Ishikawa (cell line): Measurements from ENCODE around the gene MEIS1.

Source experiments
- CEBPB ChIP-seq: IDR thresholded peaks from 2 replicates; pipeline ENCODE4 v1.6.1; 2012
- CREB1 ChIP-seq: IDR thresholded peaks from 2 replicates; pipeline ENCODE4 v1.6.1; 2012; ENCODE audit warnings: low read depth
- EGR1 ChIP-seq: IDR thresholded peaks from 2 replicates; pipeline ENCODE4 v1.6.1; 2012
- EP300 ChIP-seq: IDR thresholded peaks from 2 replicates; pipeline ENCODE4 v1.6.1; 2012; ENCODE audit warnings: borderline replicate concordance
- FOXM1 ChIP-seq: IDR thresholded peaks from 2 replicates; pipeline ENCODE4 v1.6.1; 2012; ENCODE audit warnings: low read depth, borderline replicate concordance
- MAX ChIP-seq: IDR thresholded peaks from 2 replicates; pipeline ENCODE4 v1.6.1; 2012
- NFIC ChIP-seq: IDR thresholded peaks from 2 replicates; pipeline ENCODE4 v1.6.1; 2012
- RAD21 ChIP-seq: IDR thresholded peaks from 2 replicates; pipeline ENCODE4 v1.6.1; 2012; ENCODE audit warnings: low read depth
- REST ChIP-seq: IDR thresholded peaks from 2 replicates; pipeline ENCODE4 v1.6.1; 2012; ENCODE audit warnings: low read depth, mild to moderate bottlenecking
- TAF1 ChIP-seq: IDR thresholded peaks from 2 replicates; pipeline ENCODE4 v1.6.1; 2012; ENCODE audit warnings: low read depth, mild to moderate bottlenecking
- TCF12 ChIP-seq: IDR thresholded peaks from 2 replicates; pipeline ENCODE4 v1.6.1; 2012; ENCODE audit warnings: low read depth
- TEAD4 ChIP-seq: IDR thresholded peaks from 2 replicates; pipeline ENCODE4 v1.6.1; 2012
- USF1 ChIP-seq: IDR thresholded peaks from 2 replicates; pipeline ENCODE4 v1.6.1; 2012
- YY1 ChIP-seq: IDR thresholded peaks from 2 replicates; pipeline ENCODE4 v1.6.1; 2012; ENCODE audit warnings: low read depth
- ZBTB7A ChIP-seq: IDR thresholded peaks from 2 replicates; pipeline ENCODE4 v1.6.1; 2012; ENCODE audit warnings: low read depth

The MEIS1 gene

GRCh38 chr2:66461664-66462500, 27.0 kb downstream of the MEIS1 start:
- TF ChIP-seq TCF12 (no peak), NFIC (no peak), YY1 (no peak), RAD21 (no peak), MAX (no peak), TAF1 (no peak), EP300 (no peak), CEBPB (no peak), USF1 (no peak), FOXM1 (no peak), ZBTB7A (no peak), REST (no peak), CREB1 (no peak), TEAD4 (no peak), EGR1 (no peak)

- TF ChIP-seq RAD21 (no peak), EP300 (no peak), FOXM1 (no peak), CEBPB (no peak), MAX (no peak), YY1 (no peak), CREB1 (no peak), TCF12 (no peak)
Observed at GRCh38 chr2:66462501-66462825, 27.5 kb downstream of the MEIS1 start.

GRCh38 chr2:66463206-66463755, 28.4 kb downstream of the MEIS1 start:
- TF ChIP-seq EP300 (no peak), NFIC (no peak), CREB1 (no peak), FOXM1 (no peak), TAF1 (no peak), REST (no peak), USF1 (no peak), RAD21 (no peak), CEBPB (no peak), MAX (no peak), TEAD4 (no peak), TCF12 (no peak), EGR1 (no peak), YY1 (no peak), ZBTB7A (no peak)

GRCh38 chr2:66464930-66465637, 30.2 kb downstream of the MEIS1 start:
- no peak for TF ChIP-seq MAX
- TF ChIP-seq NFIC: no peak
- TF ChIP-seq TAF1: no peak
- no peak for TF ChIP-seq REST
- no peak for TF ChIP-seq TCF12
- TF ChIP-seq RAD21: no peak
- no peak for TF ChIP-seq CEBPB
- TF ChIP-seq TEAD4: no peak
- TF ChIP-seq FOXM1: no peak
- no peak for TF ChIP-seq ZBTB7A
- no peak for TF ChIP-seq USF1
- no peak for TF ChIP-seq YY1
- no peak for TF ChIP-seq EP300
- no peak for TF ChIP-seq EGR1
- no peak for TF ChIP-seq CREB1
